GM18951 (cell line): ENCODE results near the gene DNAL1.
A peak's percentile ranks its signal among the peaks of the same experiment; 100 is the strongest.

ENCODE experiments used
- POLR2A ChIP-seq: IDR thresholded peaks from 4 replicates; pipeline ENCODE4 v1.6.1; 2011; ENCODE audit warnings: mild to moderate bottlenecking; ENCODE audit not compliant: insufficient read length, insufficient read depth; ENCODE audit errors: extremely low read depth
- in situ Hi-C: fragments of 300-500 bp; cut with MboI; formaldehyde crosslinking; loops from one replicate; pipeline ENCODE4 v1.12.0; 2022; ENCODE audit warnings: low sequenced_read_pairs, mixed read lengths, inconsistent platforms; ENCODE audit not compliant: unreplicated experiment

Gene DNAL1

DNA sequence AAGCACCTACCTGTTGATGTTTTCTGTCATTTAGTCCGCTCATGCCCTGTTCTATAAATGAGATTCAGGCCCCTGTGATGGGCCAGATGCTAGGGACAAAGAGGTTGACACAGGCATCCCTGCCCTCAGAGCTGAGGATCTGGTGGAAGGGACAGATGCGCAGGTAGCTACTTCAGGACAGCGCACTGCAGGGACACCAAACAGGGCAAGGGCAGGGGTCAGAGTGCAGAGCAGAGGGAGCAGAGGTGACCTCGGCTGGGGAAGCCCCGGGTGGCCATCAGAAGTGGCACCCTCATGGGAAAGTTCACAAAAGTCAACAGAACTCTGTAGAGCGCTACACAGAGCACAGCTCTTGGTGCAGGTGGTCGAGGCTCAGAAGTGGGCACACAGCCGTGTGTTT is 75.0 kb downstream of the DNAL1 start:
- in situ Hi-C loops: no loop called here

DNA sequence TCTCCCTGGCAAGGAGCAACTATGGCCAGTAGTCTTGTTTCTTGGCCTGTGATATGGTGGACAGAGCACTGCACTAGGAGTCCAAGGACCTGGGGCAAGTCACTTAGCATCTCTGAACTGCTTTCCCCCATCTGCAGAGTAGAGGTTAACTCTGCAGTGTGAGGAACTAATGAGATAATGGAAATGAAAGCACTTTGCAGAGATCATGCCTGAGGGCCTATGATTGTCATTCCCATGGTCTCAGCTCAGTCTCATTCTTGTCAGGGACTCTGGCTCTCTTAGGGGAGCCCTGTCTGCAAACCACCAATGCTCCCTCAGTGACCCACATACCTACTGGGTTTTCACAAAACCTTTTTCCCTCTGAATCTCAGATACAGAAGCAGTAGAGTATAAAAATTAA is 75.8 kb downstream of the DNAL1 start:
- in situ Hi-C loops: no loop called here
- TF ChIP-seq POLR2A: no peak

More for the DNA sequence above, 75.0 kb downstream of the DNAL1 start:
- TF ChIP-seq POLR2A: no peak

DNA sequence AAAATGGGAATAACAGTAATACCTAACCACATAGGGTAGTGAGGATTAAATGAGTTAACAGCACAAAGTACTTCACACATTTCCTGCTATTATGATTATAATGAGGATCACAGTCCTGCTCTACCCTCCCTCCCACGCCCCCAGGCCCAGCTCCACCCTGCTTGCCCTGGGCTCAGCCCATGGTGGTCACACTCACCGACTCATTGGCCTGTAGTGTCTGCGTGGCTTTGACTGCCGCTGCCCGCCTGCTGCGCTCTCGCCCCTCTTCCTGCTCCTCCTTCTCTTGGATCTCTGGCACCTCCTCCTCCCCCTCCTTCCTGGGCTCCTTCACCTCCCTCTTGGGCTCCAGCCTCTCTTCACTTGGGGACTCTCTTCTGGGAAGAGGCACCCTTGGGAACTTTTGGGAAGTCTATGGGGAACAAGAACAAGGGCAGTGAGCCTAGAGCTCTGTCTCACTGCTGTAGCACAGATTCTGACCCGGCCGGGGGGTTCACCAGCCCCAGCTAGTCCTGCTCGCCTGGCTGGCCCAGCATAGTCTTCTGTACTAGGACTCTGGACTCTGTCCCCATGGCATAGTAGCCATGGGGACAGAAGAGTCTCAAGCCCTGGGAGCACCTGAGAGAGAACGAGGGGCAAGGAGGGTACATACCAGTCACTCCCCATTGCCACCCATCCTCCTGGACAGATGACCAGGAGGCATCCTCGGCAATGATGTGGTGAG is 76.5 kb downstream of the DNAL1 start:
- in situ Hi-C loops: no loop called here
- TF ChIP-seq POLR2A: no peak

DNA sequence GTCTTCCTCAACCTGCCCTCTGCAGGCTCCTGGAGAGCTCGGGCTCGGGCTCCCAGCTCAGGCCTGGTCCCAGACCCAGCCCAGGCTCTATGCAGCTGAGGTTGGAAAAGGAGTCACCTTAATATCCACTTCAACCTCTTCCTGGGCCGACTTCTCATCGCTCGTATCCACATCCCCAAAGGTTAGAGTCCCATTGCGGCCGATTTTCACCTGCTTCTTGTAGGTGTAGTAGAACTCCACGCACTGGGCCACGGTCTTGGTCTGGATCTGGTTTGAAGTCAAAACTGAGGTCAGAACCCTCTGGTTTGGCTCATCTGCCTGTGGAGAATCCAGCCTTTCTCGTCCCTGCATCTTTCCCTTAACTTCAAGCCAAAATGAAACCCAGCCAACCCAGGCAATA is 77.8 kb downstream of the DNAL1 start:
- TF ChIP-seq POLR2A: no peak

DNA sequence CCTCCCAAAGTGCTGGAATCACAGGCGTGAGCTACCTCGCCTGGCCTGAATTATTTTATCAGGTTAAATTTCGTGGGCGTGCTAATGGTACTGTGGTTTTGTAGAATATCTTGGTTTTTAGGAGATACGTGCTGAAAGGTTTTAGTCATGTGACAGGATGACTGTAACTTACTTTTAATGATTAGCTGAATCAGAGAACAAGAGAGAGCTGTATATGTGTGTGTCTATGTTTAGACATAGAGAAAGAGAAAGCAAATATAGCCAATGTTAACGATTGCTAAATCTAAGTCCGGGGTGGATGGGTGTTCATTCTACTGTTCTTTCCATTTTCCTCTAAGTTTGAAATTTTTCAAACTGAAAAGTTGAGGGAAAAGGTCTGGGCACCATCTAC is 78.6 kb downstream of the DNAL1 start:
- in situ Hi-C loops: no loop called here
- no peak for TF ChIP-seq POLR2A

More for the DNA sequence above, 77.8 kb downstream of the DNAL1 start:
- in situ Hi-C loops: no loop called here

DNA sequence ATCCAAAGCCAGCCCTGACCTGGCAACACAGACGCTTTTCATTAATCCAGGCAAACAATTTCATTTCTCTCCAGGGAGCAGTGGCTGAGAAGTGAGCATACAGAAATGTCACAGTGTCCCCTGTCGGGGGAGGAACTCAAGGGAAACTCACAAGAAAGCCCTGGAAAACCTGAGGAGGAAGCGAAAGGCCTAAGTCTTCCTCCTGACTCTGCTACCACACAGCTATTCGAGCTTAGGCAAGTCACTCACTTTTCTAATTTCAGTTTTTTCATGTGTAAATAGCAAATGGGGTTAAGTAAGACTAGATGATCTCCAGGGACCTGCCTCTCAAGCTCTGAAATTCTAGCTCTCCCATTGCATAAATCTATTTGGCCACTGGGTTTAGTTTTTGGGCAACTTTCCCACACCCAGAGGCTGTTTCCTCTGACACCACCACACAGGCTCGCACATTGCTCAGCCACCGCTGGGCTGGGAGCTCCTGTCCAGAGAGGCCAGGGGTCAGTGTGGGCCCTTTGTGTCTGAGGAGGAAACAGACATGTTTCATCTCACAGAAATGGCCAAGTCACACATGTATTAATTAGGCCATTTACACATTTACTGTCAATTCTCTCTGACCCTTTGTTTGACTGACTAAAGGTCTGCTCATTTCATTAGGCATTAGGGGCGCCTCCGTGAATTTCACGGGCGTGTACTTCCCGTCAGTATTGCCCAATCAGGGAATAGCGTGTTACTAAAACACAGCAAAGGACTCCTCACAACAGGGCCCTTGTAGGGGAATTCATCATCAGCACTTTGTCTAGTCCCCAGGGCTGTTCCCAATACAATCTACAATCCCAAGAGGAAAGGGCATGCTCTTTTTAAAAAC is 79.2 kb downstream of the DNAL1 start:
- in situ Hi-C loops: no loop called here
- TF ChIP-seq POLR2A: no peak

DNA sequence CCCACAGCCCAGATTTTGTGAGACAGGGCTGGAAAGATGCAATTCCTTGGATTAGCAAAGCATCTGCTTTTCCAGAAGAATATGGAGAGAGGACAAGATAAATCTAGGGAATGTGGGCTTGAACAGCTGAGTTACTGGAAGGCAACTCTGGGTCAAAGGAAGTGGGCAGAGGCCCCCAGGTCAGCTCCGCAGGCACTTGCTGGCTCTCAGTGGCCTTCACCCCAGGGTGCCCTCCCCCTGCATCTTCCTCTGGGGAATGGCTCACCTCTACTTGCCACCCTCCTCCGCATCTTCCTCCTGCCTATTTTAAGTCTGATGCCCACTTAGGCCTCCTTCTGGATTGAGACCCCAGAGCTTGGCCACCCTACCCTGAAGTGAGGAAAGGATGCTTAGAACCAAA is 79.9 kb downstream of the DNAL1 start:
- in situ Hi-C loops: no loop called here

DNA sequence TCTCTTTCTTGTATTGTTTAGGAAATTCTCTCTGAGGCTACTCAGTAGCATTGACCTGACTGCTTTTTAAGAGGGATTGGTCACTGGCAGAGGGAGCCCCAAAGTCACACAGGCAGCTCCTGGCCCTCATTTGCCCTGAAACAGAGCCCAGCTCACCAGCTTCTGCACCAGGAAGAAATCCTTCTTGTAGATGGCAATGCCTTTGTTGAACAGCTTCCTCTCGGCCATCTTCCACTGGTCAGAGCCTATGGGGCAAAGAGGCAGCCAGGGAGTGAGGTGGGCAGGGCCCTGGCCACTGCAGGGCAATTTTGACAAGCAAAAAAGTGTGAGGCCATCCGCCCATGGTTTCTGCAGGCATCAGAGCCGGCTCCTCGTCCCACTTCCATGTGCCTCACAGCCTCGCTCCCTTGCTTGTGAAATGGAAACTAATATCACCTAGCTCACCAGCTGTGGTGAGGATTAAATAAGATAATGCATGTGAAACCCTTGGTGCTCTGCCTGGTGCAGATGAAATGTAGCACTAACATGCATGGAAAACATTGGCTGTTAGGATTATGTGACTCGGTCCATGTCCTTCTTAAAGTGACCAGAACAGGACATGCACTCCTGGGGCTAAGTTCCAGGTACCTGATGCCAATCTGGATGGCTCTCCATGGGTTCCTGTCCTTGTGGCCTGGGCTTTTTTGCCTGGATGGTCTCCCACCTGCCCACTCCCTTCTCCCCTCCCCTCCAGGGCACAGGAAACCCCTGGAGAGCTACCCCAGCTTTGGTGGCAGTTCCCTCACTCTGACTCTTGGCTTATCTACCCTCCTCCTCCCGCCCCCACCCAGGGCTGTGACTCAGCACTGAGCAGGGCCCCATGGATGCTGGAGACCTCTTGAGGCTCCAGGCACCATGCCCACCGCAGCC is 80.6 kb downstream of the DNAL1 start:
- TF ChIP-seq POLR2A: no peak
- in situ Hi-C loops: no loop called here

More for the DNA sequence above, 79.9 kb downstream of the DNAL1 start:
- peak; percentile 14 for TF ChIP-seq POLR2A

DNA sequence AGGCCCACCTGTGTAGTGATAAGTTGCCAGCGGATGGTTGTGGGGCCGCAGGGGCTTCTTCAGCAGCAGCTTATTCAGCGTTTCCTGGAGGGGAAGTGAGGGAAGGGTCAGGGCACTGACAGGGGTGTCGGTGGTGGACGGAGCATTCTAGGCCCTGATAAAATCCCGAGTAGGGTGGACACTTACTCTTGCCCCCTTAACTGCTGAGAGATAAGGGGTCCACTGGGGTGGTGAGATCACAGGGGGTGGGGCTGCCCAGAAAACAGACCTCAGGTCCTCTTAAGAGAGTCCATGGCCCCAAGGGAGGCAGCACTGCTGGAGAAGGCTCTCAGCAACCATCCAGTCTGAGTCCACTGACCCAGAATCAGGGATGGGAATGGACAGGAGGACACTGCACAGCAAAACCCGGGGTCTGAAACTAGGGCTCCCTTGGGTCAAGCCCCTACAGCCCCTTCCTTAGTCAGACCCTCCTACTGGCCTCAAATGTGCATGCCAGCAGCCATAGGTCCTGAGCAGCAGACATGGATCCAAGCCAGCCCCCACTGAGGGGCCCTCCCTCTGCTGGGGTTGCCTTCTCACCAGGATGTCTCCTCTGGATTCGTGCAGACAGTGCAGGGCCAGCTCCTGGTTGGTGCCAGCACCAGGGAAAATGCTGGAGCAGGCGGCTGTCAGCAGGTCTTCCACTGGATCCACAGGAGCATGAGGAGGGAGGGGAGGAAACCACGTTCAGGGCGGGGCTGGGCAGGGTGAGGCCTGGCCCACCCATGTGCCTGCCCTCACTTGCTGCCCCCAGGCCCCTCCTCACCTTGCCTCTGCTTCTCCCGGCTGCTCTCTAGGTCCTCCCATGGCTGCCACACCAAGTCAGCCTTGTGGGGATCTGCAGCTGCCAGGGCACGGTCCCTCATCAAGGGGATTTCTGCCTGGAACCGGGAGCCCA is 81.5 kb downstream of the DNAL1 start:
- no peak for TF ChIP-seq POLR2A
- in situ Hi-C loops: no loop called here

DNA sequence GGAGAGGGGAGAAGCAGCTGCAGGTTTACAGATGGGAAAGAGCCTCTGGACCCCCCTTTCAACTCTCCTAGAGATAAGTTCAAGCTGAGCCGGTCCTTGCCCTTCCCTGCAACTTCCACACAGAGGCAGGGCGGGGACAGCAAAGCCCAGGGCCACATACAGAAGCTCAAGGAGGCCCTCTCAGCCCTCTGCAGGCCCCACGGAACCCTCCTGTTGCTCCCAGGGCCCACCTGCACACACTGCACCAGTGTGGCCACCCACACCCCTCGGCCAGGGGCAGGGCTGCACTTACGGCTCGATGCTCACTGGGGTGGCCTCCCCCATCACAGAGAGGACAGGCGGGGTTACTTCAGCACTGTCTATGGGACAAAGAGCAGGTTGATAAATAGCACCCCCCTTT is 82.4 kb downstream of the DNAL1 start:
- no peak for TF ChIP-seq POLR2A
- in situ Hi-C loops: no loop called here

DNA sequence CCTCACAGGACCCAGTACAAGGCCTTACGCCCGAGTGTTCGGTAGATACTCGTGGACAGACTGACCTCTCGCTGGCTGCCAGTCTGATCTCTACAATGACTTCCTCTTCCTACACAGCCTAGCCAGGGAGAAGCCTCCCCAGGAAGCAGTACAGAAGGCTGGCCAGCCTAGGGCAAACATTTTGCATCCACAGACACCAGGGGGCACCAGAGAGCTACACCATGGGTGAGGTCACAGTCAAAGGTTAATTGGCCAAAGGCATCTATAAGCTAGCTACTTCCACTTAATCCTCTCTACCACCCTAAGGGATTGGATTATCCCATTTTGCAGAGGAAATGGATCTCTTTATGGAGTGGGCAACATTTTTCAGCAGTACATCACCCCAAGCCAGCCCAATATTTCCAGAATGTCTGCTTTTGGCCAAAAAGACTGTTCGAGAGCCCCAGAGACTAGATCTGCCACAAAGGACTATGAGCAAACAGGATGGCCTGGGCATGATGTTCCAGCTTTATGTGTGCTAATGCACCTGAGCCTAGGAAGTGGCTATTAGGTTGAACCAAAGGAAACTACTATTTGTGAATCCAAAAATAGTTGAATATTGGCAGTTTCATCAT is 84.0 kb downstream of the DNAL1 start:
- no peak for TF ChIP-seq POLR2A
- in situ Hi-C loops: no loop called here
